Parathyroid adenoma (tissue), 2 donors: ENCODE data around the gene STARD10.

ENCODE experiments used
- H2AFZ ChIP-seq: fragments of 300-600 bp; sonication (generic); one replicate; pipeline ENCODE4 v1.7.0; 2017; ENCODE audit warnings: antibody characterized with exemption, mild to moderate bottlenecking
- H3K27ac ChIP-seq: fragments of 300-600 bp; sonication (generic); one replicate; pipeline ENCODE4 v1.7.0; 2017
- H3K27me3 ChIP-seq: fragments of 300-600 bp; sonication (generic); one replicate; pipeline ENCODE4 v1.7.0; 2017; ENCODE audit warnings: low read length; ENCODE audit not compliant: control insufficient read depth, insufficient read depth
- H3K36me3 ChIP-seq: fragments of 300-600 bp; sonication (generic); one replicate; pipeline ENCODE4 v1.7.0; 2017; ENCODE audit warnings: low read length; ENCODE audit not compliant: control insufficient read depth, insufficient read depth
- H3K4me1 ChIP-seq: fragments of 300-600 bp; sonication (generic); one replicate; pipeline ENCODE4 v1.7.0; 2017; ENCODE audit warnings: control low read depth
- H3K4me2 ChIP-seq: fragments of 300-600 bp; sonication (generic); one replicate; pipeline ENCODE4 v1.7.0; 2017; ENCODE audit warnings: low read length
- H3K4me3 ChIP-seq: fragments of 300-600 bp; sonication (generic); one replicate; pipeline ENCODE4 v1.7.0; 2017; ENCODE audit warnings: low read depth, low read length
- H3K79me2 ChIP-seq: fragments of 300-600 bp; sonication (generic); one replicate; pipeline ENCODE4 v1.7.0; 2017; ENCODE audit warnings: control low read depth
- H3K9ac ChIP-seq: fragments of 300-600 bp; sonication (generic); one replicate; pipeline ENCODE4 v1.7.0; 2017; ENCODE audit warnings: mild to moderate bottlenecking
- H3K9me3 ChIP-seq: fragments of 300-600 bp; sonication (generic); one replicate; pipeline ENCODE4 v1.7.0; 2017; ENCODE audit warnings: low read length; ENCODE audit not compliant: control insufficient read depth
- CTCF ChIP-seq: fragments of 300-600 bp; sonication (generic); IDR thresholded peaks from one replicate; pipeline ENCODE4 v1.7.0; 2017; ENCODE audit warnings: antibody characterized with exemption, mild to moderate bottlenecking
- donor health status: primary hyperparathyroidism.

Gene STARD10

GRCh38 chr11:72826191-72826941, 32.5 kb upstream of the STARD10 start:
- H3K4me2 ChIP-seq = no peak overlapping the region
- no peak overlapping the region for H3K27ac ChIP-seq
- no peaks in the 10 kb centered on the region for H3K9me3 ChIP-seq
- no peaks in the 10 kb centered on the region for H3K36me3 ChIP-seq
- no peak overlapping the region for H3K9ac ChIP-seq
- H2AFZ ChIP-seq = no peak overlapping the region
- TF ChIP-seq CTCF = no peak
- no peaks in the 10 kb centered on the region for H3K79me2 ChIP-seq
- no peaks in the 10 kb centered on the region for H3K27me3 ChIP-seq
- H3K4me3 ChIP-seq = no peak overlapping the region
- peaks cover 3% of the 10 kb centered on the region for H3K4me1 ChIP-seq

GRCh38 chr11:72825661-72826060, 31.8 kb upstream of the STARD10 start:
- Histone ChIP-seq H2AFZ (no peak overlapping the region), H3K4me1 (peaks cover 7% of the 10 kb centered on the region), H3K9me3 (no peaks in the 10 kb centered on the region), H3K4me2 (no peak overlapping the region), H3K27me3 (no peaks in the 10 kb centered on the region), H3K79me2 (no peaks in the 10 kb centered on the region), H3K9ac (no peak overlapping the region), H3K27ac (no peak overlapping the region), H3K4me3 (no peak overlapping the region), H3K36me3 (no peaks in the 10 kb centered on the region)
- TF ChIP-seq CTCF = no peak

DNA sequence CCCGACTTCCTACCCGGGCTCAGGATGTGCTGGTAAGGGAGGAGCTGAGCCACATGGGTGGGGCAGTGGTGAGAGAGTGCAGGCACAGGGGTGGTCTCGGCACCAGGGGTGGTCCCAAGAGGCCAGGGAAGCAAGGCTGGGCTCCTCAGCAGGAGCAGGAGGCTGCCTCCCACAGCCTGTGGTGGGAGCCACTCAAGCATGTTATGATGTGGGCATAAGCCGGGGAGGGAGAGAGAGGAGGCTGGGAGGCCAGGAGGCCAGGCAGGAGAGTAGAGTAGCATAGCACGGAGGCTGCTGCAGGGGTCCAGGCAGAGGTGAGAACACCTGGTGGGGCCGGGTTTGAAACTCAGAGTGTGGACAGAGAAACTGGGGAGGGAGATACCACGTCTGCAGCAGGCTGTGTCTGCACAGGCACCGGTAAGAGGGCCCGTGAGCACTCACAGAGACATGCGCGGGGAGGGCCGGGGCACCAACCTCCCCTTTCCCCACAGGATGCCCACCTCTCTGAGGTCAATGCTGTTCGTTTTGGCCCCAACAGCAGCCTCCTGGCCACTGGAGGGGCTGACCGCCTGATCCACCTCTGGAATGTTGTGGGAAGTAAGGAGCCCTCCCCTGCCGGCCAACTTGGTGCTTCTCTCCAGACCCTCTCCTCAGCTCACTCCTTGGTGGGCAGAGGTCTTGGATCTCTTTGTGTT, 31.1 kb upstream of the STARD10 start:
- Histone ChIP-seq H3K36me3 (no peaks in the 10 kb centered on the region), H2AFZ (no peak overlapping the region), H3K9ac (no peak overlapping the region), H3K4me2 (no peak overlapping the region), H3K27ac (no peak overlapping the region), H3K27me3 (no peaks in the 10 kb centered on the region), H3K4me3 (no peak overlapping the region), H3K79me2 (no peaks in the 10 kb centered on the region), H3K9me3 (no peaks in the 10 kb centered on the region), H3K4me1 (peaks cover 7% of the 10 kb centered on the region)
- no peak for TF ChIP-seq CTCF

- H3K4me2 ChIP-seq = no peak overlapping the region
- H3K4me3 ChIP-seq = no peak overlapping the region
- TF ChIP-seq CTCF = no peak
- no peak overlapping the region for H3K9ac ChIP-seq
- no peaks in the 10 kb centered on the region for H3K79me2 ChIP-seq
- no peak overlapping the region for H3K27ac ChIP-seq
- H2AFZ ChIP-seq = no peak overlapping the region
- H3K27me3 ChIP-seq = no peaks in the 10 kb centered on the region
- no peaks in the 10 kb centered on the region for H3K9me3 ChIP-seq
- peaks cover 7% of the 10 kb centered on the region for H3K4me1 ChIP-seq
- no peaks in the 10 kb centered on the region for H3K36me3 ChIP-seq
These were observed 30.2 kb upstream of the STARD10 start for GRCh38 chr11:72824020-72824419.
